Inflammatory macrophage (primary cell): ENCODE data around the gene RASSF6.
"Not testable (repeated sequence)": the region's sequence is repeated elsewhere in the genome, so short reads cannot be mapped to it uniquely, and the experiment has no call there.

Source experiments
- DNase-seq, 2 donors: peaks; one replicate each; pipeline ENCODE4 v3.0.0-alpha.2; 2020 to 2022

The RASSF6 gene

GRCh38 chr4:73575660-73576059 lies 44.6 kb downstream of the RASSF6 start:
- no peak for DNase-seq

- peak; percentile 30 to 53 for DNase-seq
Measured at GRCh38 chr4:73573794-73574528, 46.3 kb downstream of the RASSF6 start.

GRCh38 chr4:73550865-73551264 lies 69.4 kb downstream of the RASSF6 start:
- not testable (repeated sequence) for DNase-seq

GRCh38 chr4:73544620-73545019 lies 75.6 kb downstream of the RASSF6 start:
- DNase-seq = no peak

- DNase-seq = no peak
Measured at GRCh38 chr4:73541251-73541650, 79.0 kb downstream of the RASSF6 start.

- no peak for DNase-seq
Measured at GRCh38 chr4:73540826-73541225, 79.4 kb downstream of the RASSF6 start.

- no peak for DNase-seq
Measured at GRCh38 chr4:73539386-73539785, 80.8 kb downstream of the RASSF6 start.

- DNase-seq = no peak
Measured at GRCh38 chr4:73538162-73538561, 82.1 kb downstream of the RASSF6 start.

- no peak for DNase-seq
Measured at GRCh38 chr4:73533515-73534422, 86.5 kb downstream of the RASSF6 start.

GRCh38 chr4:73528171-73528570 lies 92.1 kb downstream of the RASSF6 start:
- DNase-seq = no peak

- DNase-seq = no peak
Measured at GRCh38 chr4:73527196-73527595, 93.0 kb downstream of the RASSF6 start.

GRCh38 chr4:73525611-73526010 lies 94.6 kb downstream of the RASSF6 start:
- DNase-seq = no peak

GRCh38 chr4:73523126-73523525 lies 97.1 kb downstream of the RASSF6 start:
- DNase-seq = no peak
